CD4-positive, alpha-beta T cell treated with Interleukin-21 for 1 hour (primary cell): ENCODE data around the gene TENM3.

Experiments
- DNase-seq: peaks from one replicate; pipeline ENCODE4 v3.0.0-alpha.2; 2020

TENM3 gene

DNA sequence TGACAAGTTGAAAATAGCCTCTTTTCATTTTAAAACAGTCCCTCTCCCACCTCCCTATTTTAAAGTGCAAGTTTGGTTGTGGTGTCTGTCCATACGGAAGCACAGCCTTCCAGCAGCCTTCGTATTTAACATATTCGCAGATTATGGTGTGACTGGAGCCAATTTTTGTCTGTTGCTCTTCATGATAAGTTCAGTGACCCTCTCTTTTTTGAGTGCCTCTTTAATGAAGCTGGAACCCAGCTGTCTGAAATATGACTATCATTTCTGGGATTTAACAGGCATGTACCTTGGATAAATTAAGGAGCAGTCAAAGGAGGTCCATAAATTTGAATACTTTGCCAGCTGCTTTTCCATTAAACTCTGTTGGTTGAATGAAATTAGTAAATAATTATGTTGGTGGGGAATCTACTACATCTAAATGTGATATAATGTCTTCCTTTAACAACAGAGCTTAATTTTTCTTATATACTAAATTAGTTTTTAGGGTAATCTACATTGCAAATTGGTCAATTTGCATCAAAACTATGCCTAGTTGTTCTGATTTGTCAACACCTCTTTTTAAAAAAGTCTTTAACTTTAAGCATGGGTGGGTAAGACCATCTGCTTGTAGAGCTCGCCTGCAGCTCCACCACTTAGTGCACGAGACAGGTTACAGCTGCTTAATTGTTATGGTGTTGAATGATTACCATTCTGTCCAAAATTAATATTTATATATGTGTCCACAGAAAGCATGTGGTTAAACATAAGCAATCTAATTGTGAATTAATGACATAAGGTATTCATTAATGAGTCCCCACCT is 457.4 kb downstream of the TENM3 start:
- no peak for DNase-seq

DNA sequence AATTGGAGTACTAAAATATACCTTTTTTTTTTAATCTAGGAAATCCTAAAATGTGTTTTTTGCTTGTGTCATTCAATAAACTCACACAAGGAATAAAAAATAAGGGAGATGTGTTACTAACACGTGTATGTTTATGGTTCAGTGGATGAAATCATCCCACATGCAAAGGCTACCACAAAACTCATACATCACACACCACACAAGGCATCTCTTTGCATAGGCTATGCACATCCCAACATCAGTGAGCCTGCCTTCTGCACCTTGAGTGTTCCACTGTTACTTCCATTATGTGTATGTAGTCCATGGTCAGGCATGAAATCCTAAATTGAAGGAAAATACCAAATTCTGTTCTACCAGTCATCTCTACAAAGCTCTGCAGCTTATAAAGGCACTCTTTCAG is 460.9 kb downstream of the TENM3 start:
- DNase-seq: no peak

DNA sequence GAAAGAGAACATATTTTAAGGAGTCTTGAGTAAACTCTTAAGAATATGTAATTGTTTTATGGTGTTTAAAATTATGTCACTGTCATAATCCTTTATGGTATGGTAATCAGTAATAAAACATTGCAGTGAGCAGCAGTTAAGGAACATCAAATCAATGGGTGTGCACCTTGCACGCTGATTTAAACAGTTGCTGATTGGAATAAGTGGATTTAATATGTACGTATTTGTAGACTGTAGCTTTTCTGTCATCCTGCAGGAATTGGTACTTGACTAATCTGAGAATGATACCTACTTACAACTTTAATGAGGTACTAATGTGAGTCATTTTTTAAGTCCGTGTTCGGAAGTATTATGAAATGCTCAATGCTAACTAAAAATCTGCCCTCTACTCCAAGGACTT is 461.7 kb downstream of the TENM3 start:
- DNase-seq: no peak

DNA sequence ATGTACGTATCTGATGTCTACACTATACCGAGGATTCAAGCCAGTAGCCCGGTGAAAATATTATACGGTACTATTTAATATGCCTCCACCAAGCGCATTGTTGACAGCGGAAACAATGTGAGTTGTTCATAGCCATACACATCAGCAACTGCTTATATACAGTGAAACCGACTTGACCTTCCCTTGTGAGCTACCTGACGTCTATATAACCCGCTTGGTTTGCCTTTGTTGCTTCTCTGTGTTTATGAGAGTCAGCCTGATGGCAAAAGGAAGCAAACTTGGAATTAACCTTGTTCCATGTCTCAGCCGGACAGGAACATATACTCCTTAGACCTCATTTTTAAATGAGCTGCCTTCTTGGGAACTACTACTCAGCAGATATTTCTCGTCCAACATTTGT is 462.2 kb downstream of the TENM3 start:
- no peak for DNase-seq

DNA sequence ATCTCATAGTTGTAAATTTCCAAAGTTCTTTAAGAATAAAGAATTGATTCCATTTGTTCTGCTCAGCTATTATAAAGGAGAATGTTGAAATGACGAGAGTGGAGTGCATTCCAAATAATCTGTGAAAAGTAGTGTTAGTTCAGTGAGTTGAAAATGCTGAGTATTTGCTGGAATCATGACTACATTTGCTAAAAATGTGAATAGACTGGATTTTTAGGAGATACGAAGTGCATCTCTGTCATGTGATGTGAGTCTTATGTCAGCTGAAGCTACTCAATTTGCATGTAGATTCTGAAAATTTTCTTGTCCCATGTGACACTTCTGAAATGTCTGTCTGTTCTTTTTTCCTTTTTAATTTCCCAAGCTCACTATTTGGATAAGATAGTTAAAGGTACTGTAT is 468.0 kb downstream of the TENM3 start:
- no peak for DNase-seq

DNA sequence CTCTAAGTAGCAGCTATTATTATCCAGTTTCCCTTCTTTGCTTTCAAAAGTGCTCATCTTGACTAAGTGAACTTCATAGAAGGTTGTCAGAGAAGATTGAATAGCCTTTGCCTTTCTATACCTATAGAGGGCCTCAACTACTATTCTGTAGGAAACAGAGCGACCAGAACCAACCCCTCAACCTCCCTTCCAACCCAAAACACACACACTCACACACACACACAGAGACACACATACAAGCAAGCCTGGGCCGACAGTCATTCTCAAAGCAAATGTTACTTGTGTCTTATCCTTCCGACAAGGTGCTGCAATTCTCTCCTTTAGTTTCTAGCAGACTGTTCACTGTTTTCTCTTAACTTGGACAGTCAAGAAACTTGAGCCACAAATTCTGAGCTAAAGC is 472.3 kb downstream of the TENM3 start:
- no peak for DNase-seq

DNA sequence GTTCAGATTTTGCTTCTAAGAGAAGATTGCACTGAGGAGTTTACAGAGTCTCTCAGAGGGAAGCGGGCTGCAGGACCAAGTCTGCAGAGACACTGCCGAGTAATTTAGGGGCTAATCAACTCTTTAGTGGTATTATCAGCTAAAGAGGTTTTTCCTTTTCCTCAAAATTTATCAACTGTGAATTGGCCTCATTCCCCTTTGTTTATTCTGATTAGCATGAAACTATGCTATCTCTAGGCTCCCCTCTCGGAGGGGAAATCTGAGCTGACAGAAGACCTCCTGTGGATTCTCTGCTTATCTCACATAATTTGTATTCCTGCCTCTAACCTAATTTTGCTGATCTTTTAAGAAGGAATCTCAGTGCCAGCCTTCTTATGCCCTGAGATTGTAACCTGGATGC is 473.0 kb downstream of the TENM3 start:
- no peak for DNase-seq

DNA sequence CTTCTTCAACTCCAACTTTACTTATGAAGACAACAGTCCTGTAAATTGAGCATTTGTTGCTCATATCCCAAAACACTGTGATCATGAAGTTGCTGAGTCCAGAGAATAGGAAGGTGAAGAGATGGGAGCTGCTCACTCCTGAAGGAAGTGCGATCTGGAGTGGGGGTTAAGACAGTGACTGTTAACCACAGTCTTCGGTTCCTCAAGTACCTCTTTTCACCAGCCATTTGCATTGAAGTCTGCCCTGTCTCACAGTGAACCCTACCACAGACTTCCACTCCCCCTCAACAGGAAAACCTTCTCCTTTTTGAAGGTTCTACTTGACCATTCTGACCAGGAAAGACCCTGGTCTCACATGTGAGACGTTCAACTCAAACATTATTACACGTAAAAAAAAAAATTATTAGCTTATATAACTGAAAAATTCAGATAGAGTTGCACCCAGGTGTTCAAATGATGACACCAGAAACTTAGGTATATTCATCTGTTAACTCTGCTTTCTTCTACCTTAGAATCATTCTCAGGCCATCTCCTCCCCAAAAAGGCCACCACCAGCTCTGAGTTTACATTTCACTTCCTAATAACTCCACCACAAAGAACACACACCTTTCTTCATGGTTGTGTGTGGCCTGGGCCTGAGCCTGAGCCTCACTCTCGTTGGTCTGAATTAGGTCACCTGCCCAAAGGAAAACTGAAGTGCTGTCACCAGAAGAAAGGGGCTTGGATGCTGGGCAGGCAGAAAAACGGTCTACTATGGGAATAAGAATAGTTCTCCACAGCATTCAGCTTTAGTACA is 474.8 kb downstream of the TENM3 start:
- DNase-seq: no peak

DNA sequence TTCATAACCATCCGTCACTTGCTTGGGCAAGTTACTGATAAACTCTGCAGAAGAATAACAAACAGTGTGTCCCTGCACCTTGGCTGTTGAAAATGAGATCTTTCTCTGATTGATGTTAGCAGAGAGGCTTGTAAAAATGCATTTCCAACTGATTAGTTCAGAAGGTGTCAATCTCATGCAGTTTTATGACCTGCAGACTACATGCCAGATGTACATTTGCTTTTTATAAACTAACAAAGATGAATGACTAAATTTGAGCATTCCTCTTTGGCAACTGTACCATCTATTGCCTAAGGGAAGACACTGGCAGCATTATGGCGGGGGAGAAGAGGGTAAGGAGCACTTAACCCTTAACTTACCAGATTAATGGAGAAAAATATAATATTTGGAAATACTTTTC is 481.2 kb downstream of the TENM3 start:
- DNase-seq: no peak

DNA sequence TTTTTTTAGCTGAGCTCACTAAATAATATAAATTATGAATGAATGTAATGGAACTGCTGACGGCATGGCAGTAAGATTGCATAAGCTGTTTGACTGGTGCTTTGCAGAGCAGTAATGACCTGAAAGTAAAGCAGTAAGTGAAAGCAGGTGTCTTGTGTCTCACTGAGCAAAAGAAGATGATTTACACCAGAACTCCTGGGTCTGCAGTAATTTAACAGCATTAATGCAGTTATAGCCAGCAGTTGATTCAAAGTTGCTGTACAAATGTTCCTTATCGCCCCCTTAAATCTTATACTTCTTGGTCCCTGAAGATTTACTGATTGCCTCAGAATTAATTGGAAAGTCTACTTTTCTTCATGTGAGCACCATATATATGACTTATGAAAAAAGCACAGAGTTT is 486.3 kb downstream of the TENM3 start:
- DNase-seq: no peak

DNA sequence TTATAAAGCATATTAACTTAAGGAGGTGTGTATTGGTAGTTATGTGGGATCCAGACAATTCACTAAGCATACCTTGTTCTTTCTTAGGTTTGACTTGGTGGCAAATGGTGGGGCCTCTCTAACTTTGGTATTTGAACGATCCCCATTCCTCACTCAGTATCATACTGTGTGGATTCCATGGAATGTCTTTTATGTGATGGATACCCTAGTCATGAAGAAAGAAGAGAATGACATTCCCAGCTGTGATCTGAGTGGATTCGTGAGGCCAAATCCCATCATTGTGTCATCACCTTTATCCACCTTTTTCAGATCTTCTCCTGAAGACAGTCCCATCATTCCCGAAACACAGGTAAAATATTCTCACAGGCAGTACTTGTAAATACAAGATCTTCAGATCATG is 487.6 kb downstream of the TENM3 start:
- no peak for DNase-seq

DNA sequence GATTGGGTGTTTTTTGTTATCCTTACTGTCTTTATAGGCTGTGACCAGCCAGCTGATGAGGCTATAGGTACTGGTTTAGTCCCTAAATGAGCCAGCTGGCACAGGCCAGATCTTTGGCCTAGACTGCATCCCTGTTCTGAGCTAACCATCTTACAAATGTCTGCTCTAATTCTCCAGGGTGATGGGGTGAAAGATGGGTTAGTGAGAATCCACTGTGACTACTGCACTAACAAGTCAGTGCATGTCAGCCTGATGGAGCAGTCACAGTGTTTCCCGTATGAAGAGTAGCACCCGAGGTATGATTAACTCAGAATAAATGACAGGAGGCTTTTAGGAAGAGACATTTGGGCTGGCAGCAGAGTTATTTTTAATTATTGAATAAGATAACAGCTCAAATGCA is 493.0 kb downstream of the TENM3 start:
- no peak for DNase-seq

DNA sequence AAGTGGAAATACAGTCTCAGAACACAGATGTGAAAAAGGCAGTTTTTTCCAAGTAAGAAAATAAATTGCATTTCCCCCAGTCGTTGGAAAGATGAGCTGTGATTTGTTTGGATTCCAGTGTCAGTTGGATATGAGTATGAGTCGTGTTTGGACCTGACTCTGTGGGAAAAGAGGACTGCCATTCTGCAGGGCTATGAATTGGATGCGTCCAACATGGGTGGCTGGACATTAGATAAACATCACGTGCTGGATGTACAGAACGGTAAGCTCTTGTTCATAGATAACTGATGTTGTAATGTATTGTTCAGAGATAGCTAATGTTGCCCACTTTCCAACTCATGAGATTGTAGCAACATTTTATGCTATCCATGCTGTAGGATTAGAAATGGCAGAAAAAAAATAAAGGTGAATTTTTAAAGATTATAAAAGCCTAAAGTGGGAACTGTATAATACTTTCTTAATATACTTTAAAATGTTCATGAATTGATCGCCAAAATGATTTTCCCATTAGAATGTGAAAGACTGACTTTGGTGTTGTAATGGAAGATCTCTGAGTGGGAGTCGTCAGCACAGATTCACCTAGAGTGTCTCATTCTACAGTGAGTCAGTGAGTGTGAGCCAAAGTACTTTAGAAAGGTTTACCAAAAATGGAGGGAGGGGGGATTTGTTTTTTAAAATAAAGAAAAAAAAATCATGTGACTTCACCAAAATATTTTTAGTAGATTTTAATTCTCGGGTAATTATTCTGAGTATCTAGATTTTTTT is 495.3 kb downstream of the TENM3 start:
- no peak for DNase-seq

DNA sequence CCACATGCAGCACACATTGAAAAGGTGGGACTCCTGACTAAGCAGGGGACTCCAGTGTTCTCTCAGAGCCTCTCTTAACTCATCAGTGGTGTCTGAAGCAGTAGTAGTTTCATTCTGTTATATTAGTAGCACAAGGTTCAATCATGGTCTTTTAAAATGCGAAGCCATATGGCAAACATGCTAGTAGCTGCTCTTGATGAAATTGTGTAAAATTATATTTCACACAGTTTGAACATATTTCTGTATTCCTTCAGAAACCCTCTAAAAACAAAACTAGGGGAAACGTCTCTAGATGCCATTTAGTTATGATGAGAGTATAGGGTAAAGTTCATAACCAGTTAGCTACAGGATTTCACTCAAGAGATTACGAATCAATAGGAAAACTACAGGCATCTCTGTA is 497.1 kb downstream of the TENM3 start:
- no peak for DNase-seq

DNA sequence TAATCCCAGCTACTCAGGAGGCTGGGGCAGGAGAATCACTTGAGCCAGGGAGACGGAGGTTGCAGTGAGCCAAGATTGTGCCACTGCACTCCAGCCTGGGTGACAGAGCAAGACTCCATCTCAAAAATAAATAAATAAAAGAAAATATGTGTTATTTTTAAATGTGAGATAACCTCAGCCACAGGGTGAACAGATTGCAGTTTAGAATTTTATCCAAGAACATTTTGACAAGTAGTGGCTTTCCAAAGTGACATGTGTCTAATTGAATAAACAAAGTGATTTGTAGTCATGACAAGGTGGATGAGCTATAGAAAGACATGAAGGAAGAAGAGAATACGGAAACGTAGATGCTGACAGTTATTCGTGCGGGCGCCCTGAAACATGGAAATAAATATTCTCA is 497.9 kb downstream of the TENM3 start:
- DNase-seq: no peak

DNA sequence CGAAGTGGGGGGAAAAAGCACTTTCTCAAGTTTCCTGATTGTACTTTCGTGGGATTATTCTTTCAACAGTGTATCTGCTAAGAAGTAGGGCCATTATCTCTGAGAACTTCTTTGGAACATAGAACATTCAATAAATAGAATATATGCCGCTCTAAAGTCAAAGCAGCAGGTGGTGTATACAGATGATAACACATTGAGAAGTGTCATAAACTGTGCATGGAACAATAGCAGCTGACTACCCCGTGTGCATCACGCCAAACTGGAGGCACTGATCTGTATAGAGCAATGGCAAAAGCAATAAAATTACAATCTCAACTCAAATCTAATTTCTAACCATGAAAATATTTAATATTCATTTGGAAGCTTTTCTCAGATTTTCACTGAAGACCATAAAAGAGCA is 498.7 kb downstream of the TENM3 start:
- DNase-seq: no peak

DNA sequence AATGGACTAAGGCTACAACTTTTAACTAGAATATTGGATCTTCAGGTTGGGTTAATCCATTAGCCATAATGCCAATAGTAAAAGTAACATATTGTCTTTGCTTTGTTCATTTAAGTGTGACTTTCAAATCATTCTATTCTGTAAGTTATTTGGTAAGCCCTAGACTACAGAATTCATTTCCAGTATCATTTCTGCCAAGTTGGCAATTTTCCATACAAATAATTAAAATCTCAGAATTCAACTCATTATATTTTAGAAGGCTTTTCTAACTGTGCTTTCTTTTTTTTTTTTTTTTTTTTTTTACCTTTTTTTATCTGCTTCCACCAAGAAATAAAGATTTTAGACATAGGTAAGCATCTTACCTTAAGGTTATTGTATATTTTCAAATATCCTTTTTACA is 500.6 kb downstream of the TENM3 start:
- DNase-seq: no peak

DNA sequence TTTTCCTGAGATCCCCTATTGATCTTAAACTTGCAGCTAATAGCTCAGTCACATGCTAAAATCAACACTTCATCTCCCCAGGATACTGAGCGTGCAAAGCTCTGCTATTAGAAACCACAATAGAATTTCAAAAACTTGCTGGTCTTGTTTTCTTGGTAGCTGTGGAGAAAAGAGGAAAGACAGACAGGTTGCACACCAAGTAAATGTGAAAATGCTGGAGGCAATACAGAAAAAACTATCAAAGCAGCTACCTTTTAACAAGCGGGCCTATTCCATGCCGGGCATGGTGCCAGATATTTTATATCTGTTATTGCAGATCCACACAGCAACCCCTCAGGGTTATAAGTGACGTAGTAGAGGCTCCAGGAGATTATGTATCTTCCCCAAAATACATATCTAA is 502.0 kb downstream of the TENM3 start:
- DNase-seq: no peak

DNA sequence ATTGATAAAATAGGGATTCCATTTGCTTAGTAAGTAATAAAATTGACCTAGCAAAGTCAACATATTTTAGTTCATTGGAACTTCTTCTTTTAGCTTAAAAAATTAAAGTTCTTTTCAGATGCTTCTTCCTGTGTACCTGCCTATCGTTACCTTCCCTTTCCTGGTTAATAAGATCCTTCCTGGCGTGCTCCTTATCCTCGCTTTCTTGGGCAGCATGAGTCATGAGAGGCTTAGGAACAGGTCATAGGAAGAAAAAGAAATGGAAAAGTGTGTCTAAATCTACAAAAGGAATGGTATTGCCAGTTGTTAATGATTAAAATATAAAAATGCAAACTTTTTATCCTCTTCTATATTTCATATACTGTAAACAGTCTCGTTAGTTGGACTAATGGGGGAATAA is 503.7 kb downstream of the TENM3 start:
- no peak for DNase-seq

DNA sequence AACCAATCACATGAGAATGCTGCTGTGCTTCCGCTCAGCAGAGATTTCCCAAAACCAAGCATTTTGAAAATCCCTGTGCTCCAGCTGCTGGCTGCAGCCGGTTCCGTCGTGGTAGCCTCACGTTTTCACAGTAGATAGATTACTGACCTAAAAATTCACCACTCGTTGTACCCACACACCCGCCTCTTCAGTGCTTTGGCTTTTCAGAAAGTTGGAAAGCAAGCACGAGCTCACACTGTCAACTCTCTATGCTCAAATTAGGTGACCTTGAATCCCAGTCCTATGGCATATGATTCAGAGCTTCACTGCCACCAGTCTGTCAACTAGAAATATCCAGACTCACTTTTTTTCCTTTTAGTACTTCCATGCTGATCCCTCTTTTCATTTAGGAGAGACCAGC is 505.1 kb downstream of the TENM3 start:
- no peak for DNase-seq

DNA sequence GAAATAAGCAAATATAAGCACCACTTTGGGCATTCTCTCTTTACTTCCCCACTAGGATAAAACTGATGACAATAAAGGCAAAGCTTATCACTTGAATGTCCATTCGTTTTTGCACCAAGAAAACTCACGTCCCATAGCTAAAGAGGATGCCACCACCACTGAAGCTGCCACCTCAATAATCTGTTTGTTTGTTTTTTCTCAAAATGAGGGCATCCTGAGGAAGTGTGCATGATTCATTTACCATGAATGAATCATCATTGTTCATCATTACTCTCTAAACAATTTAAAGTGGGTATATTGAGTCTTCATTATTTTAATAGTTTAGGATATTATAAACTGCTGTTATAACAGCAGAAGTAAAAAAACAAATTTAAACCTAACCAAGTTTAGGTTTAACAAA is 505.7 kb downstream of the TENM3 start:
- no peak for DNase-seq

DNA sequence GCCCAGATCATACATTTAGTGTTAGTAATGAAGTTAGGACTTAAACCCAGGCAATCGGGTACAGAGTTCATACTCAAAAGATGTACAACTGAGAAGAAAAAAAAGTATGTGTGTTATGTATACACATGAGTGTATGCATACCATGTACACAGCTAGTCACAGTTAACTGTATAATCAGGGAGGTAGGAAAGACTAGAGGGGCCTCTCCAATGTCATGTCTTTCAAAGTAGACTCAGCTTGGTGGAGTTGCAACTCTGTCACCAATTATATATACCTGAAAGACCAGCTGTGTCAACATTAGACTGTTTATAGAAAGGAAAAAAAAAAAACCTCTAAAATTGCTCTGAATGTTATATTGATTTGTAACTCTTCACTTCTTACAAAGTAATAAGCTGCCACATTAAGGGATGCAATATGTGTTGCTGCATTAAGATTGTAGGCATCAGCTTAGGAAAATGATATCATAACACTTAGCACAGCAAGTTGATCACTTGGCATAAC is 506.5 kb downstream of the TENM3 start:
- no peak for DNase-seq

DNA sequence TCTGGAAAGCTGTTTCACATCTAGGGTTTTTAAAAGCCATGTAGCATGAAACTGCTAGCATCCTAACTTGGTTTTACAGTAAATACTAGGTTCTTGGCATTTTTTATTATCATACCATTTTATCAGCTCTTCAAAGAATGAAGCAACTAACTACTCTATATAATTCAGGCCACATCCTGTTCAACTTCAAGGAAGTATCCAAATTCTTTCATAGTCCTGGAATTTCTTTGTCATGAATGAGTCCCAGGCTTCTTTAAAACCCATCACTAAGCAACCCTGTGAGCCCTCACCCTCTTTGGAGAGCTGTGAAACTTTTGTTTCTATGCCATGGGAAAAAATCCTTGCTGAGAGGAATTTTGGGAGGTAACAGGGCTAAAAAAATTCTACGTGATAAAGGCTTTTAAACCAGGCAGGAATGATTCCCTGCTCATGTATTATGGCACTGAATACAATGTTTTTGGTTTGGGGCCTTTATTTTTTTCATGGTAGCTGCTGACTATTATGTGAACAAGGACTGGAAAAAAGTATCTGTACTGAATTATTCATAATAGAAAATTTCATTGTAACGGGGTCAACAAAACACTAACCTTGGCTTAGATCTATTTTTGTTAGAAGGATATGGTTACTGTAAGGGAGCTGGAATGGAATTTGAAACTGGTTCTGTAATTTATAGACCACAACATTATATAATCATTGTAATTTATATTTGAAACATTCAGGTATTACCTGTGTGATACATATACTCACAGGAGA is 509.1 kb downstream of the TENM3 start:
- no peak for DNase-seq
